Measurements from ENCODE around the gene EXOC3.
"Not testable (repeated sequence)": the region's sequence is repeated elsewhere in the genome, so short reads cannot be mapped to it uniquely, and the experiment has no call there.

The EXOC3 gene

DNA sequence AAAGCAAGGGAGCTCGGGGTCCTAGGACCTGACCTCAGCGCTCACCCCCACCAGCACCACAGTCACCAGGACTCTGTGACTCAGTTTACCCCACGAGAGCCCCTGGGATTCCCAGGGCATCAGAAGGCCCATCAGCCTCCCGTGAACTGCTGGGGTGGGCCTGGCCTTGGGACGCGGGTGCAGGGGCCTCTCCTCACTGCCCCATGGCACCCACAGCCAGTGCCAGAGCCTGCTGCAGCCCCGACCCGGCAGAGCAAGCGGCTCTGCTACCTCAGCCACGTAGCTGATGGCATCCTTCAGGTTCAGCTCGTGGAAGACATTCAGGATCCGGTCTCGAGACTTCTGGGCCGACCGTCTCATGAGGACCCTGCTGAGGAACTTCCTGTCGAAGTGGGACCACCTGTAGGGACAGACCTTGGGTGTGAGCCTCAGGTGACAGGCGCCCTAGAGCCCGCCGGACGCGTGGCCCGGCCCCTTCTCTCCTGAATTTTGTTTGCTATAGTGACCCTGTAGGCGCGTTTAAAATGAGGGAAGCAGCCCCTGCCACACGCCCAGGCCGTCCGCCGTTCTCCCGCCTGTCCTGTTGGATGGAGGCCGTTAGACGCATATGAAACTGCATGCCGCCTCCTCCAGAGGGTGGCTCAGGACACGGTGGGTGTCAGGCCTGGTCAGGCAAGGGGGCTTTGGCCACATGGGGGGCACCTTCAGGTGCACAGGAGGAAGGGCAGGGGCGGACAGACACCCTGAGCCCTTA, 36.8 kb downstream of the EXOC3 start:
- no peaks in the 10 kb centered on the region for H3K9me3 ChIP-seq (ENCODE audit: control insufficient read depth, insufficient read depth, low read length)
- H3K9ac ChIP-seq (ENCODE audit: low read depth, low read length): no peak overlapping the region
- no peaks in the 10 kb centered on the region for H3K4me1 ChIP-seq (ENCODE audit: insufficient read depth, low read length)
- no peaks in the 10 kb centered on the region for H3K36me3 ChIP-seq (ENCODE audit: insufficient read depth, low read length)

DNA sequence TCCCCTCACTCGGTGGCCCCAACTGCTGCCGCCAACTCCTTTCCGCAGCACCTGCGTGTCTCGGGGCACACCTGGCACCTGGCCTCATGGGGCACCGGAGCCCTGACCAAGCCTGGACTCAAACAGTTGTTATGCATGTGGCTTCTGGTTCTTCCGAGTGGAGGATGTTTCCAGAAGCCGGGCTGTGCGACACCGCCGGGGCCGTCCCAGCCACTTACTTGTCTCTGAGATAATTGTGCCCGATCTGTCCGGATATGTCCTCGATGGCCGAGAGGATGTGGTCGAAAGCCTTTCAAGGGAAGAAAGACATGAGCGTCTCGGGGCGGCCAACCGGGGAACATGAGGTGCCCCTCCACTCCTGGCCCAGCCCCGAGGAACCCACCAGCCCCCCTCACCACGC, 38.4 kb downstream of the EXOC3 start:
- Histone ChIP-seq H3K9ac (ENCODE audit: low read depth, low read length) (no peak overlapping the region), H3K9me3 (ENCODE audit: control insufficient read depth, insufficient read depth, low read length) (no peaks in the 10 kb centered on the region), H3K36me3 (ENCODE audit: insufficient read depth, low read length) (no peaks in the 10 kb centered on the region), H3K4me1 (ENCODE audit: insufficient read depth, low read length) (no peaks in the 10 kb centered on the region)

GRCh38 chr5:482021-482420, 39.0 kb downstream of the EXOC3 start:
- Histone ChIP-seq H3K4me1 (ENCODE audit: insufficient read depth, low read length) (no peaks in the 10 kb centered on the region), H3K9ac (ENCODE audit: low read depth, low read length) (no peak overlapping the region), H3K36me3 (ENCODE audit: insufficient read depth, low read length) (no peaks in the 10 kb centered on the region), H3K9me3 (ENCODE audit: control insufficient read depth, insufficient read depth, low read length) (no peaks in the 10 kb centered on the region)

DNA sequence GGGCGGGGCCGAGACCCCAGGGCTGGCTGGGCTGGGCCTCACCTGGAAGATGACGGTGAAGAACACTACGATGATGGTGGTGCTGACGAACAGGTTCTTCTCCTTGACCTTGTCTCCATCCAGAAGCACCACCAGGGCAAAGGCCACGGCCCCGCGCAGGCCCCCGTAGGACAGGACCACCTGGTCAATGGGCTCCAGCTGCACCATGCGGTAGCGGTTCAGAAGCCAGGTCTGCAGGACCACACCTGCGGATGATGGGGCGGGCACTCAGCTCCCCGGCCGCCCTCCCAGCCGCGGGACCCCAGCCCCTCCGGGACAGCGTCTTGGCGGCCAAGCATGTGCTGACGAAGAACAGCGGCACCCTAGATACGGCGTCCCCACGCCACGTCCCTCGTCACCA, 39.5 kb downstream of the EXOC3 start:
- Histone ChIP-seq H3K9me3 (ENCODE audit: control insufficient read depth, insufficient read depth, low read length) (no peaks in the 10 kb centered on the region), H3K4me1 (ENCODE audit: insufficient read depth, low read length) (no peaks in the 10 kb centered on the region), H3K9ac (ENCODE audit: low read depth, low read length) (no peak overlapping the region), H3K36me3 (ENCODE audit: insufficient read depth, low read length) (no peaks in the 10 kb centered on the region)

DNA sequence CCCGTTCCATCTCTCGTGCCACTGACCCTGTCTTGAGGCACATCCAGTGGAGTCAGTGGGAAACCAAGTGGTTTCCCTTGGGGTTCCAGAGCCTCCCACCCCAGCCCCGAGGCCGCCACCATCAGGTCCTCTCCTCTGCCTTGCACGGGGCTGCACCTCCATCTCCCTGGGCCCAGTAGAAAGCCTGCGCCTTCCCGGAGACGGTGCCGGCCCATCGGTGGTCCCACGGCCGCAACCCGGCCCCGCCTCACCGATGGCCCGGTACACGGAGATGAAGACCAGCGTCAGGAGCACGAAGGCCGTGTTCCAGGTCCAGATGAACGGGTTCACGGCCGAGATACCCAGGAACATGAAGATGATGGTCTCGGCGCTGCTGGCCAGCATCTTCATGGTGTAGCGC, 40.0 kb downstream of the EXOC3 start:
- Histone ChIP-seq H3K9me3 (ENCODE audit: control insufficient read depth, insufficient read depth, low read length) (no peaks in the 10 kb centered on the region), H3K36me3 (ENCODE audit: insufficient read depth, low read length) (no peaks in the 10 kb centered on the region), H3K9ac (ENCODE audit: low read depth, low read length) (no peak overlapping the region), H3K4me1 (ENCODE audit: insufficient read depth, low read length) (no peaks in the 10 kb centered on the region)

GRCh38 chr5:483434-484140, 40.6 kb downstream of the EXOC3 start:
- no peaks in the 10 kb centered on the region for H3K4me1 ChIP-seq (ENCODE audit: insufficient read depth, low read length)
- no peaks in the 10 kb centered on the region for H3K9me3 ChIP-seq (ENCODE audit: control insufficient read depth, insufficient read depth, low read length)
- no peaks in the 10 kb centered on the region for H3K36me3 ChIP-seq (ENCODE audit: insufficient read depth, low read length)
- H3K9ac ChIP-seq (ENCODE audit: low read depth, low read length): no peak overlapping the region

DNA sequence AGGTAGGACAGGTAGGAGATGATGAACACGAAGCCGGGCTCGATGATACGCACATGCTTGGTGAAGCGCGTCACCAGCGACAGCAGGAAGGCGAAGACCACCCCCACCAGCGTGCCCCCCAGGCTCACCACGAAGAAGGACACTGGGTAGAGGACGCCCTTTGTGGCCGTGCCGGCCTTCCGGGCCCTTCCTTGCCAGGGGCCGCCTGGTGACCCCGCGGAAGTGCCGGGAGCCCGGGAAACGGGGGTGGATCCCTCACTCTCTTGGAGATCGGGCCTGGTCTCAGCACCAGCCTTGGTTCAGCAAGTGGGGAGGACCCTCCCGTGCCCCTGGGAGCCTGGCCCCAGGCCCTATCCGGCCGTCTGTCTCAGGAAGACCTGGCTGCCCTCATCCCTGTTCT, 41.6 kb downstream of the EXOC3 start:
- H3K9ac ChIP-seq (ENCODE audit: low read depth, low read length): no peak overlapping the region
- no peaks in the 10 kb centered on the region for H3K4me1 ChIP-seq (ENCODE audit: insufficient read depth, low read length)
- H3K9me3 ChIP-seq (ENCODE audit: control insufficient read depth, insufficient read depth, low read length): no peaks in the 10 kb centered on the region
- no peaks in the 10 kb centered on the region for H3K36me3 ChIP-seq (ENCODE audit: insufficient read depth, low read length)

DNA sequence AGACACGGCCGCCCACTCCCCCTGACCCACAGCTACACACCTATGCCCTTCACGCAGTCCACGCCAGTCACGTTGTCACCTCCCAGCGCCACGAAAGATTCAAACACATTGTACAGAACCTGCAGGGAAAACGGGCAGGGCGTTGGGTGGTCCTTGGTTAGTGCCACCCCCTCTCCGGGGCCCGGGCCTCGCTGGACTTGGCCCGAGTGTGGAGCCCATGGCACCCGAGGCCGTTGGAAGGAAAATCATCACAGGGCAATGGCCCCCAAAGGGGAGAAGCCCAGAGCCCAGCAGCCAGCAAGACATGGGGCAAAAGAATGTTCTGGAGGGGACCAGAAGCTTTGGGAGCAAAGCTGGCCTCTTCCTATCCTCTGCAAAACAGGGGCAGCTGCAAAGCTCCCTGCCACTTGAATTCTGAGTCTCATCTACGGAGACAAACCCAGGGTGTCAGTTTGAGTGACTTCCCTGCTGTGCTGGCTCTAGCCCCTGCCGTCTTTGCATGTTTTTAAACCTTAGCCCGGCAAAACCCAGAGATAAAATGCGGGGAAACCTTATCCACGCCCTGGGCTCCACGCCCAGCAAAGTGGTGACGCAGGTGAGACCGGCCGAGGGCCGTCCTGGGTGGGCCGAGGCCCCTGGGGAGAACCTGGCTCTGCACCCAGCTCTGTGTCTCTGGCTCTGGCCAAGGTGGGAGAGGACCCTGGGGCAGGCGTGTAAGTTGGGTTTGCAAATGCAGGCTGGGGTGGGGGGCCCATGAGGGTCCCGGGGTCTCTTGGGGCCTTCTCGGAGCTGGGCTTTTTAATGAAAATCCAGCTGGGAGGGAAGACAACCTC, 42.4 kb downstream of the EXOC3 start:
- Histone ChIP-seq H3K9me3 (ENCODE audit: control insufficient read depth, insufficient read depth, low read length) (no peaks in the 10 kb centered on the region), H3K36me3 (ENCODE audit: insufficient read depth, low read length) (no peaks in the 10 kb centered on the region), H3K9ac (ENCODE audit: low read depth, low read length) (no peak overlapping the region), H3K4me1 (ENCODE audit: insufficient read depth, low read length) (no peaks in the 10 kb centered on the region)

DNA sequence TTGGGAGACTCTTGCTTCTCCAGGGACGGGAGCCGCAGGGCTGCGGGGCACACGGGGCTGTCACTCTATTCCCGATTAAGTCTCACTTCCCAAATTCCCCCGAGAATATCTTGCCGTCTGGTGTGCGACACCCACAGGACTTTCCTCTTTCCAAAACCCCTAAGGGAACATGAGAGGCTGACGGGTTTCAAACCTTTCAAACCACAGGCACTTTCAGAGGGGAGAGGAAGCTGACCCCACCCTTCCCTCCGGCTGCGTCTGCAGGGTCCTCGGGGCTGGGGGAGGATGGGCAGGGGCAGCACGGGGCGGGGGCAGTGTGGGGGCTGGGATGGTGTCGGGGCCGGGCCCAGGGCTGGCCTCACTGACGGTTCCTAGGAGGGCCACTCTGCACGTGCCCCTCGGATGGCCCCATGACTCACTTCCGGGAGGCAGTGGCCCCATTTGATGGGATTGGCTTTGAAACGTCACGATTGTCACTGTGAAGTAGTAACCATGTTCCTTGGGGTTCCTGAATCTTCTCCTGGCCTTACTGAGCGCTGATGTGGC, 43.0 kb downstream of the EXOC3 start:
- no peaks in the 10 kb centered on the region for H3K36me3 ChIP-seq (ENCODE audit: insufficient read depth, low read length)
- H3K4me1 ChIP-seq (ENCODE audit: insufficient read depth, low read length): no peaks in the 10 kb centered on the region
- no peaks in the 10 kb centered on the region for H3K9me3 ChIP-seq (ENCODE audit: control insufficient read depth, insufficient read depth, low read length)
- H3K9ac ChIP-seq (ENCODE audit: low read depth, low read length): no peak overlapping the region

DNA sequence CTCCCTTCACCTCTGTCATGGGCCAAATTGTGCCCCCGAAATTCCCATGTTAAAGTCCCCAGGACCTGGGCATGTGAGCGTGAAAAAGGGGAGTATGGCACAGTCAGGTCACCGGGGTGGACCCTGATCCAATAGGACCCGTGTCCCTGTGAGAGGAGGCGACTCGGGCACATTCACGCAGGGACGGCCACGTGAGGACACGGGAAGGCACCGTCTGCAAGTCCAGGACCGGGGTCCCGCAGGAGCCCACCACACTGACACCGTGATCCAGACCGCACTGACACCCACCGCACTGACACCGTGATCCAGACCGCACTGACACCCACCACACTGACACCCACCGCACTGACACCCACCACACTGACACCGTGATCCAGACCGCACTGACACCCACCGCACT, 43.6 kb downstream of the EXOC3 start:
- not testable (repeated sequence) for H3K36me3 ChIP-seq (ENCODE audit: insufficient read depth, low read length); H3K4me1 ChIP-seq (ENCODE audit: insufficient read depth, low read length); H3K9me3 ChIP-seq (ENCODE audit: control insufficient read depth, insufficient read depth, low read length); H3K9ac ChIP-seq (ENCODE audit: low read depth, low read length)

GRCh38 chr5:488241-488640, 45.3 kb downstream of the EXOC3 start:
- Histone ChIP-seq H3K9ac (ENCODE audit: low read depth, low read length) (no peak overlapping the region), H3K4me1 (ENCODE audit: insufficient read depth, low read length) (no peaks in the 10 kb centered on the region), H3K9me3 (ENCODE audit: control insufficient read depth, insufficient read depth, low read length) (no peaks in the 10 kb centered on the region), H3K36me3 (ENCODE audit: insufficient read depth, low read length) (no peaks in the 10 kb centered on the region)

DNA sequence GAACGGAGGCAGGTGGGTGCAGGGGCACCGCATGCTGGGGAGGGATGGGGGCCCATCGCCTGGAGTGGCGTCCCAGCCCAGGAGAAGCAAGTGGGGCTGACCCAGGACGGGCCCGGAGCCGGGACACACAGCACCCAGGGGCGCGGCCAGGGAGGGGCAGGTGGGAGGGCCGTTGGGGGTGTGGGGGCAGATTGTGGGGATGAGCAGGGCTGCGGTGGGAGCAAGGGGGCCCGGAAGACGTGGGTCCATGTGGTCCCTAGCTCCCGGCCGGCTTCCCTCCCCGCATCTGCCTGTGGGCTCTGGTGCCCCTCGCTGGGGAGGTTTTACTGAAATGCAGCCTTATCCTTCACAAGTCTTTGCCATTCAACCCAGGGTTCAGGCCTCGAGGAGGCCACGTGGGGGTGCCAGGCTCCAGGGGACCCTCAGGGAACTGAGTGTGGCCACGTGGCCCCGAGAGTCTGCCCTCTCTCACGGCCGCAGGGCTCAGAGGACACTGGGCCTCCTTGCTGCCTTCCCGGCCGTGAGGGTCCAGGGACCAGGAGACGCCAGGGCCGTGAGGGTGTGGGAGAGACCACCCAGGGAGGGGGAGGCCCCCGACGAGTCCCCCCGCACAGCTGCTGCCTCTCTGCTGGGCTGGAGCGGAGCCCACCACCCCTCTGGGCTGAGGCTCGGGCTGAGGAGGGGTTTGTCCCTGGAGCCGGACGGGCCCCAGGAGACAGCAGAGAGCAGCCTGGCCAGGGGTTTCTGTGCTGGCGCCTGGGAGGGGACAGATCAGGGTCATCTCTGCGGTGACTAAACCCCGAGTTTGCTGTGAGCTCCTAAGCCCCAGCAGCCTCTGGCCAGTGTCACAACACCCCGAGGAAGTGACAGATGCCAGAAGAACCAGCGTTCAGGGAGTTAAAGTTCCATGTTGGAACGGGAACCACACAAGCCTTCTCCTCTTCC, 46.0 kb downstream of the EXOC3 start:
- Histone ChIP-seq H3K36me3 (ENCODE audit: insufficient read depth, low read length) (no peaks in the 10 kb centered on the region), H3K9ac (ENCODE audit: low read depth, low read length) (no peak overlapping the region), H3K4me1 (ENCODE audit: insufficient read depth, low read length) (no peaks in the 10 kb centered on the region), H3K9me3 (ENCODE audit: control insufficient read depth, insufficient read depth, low read length) (no peaks in the 10 kb centered on the region)

DNA sequence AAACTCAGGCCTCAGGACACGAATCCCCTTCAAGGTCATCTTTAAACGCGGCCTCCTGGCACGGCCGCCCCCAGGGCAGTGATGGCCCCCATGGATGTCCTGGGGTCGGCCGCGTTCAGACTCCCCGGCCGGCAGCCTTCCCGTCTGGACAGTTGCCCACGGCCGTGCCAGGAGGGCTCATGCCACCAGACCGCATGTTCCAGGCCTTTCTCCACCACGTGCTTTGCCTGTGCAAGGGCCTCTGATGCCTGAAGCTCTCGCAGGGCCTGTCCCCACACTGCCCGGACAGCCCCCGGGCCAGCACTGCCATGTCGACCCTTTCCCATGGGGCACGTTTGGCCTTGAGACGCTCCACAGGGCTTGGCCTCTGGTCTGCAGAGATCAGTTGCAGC, 46.7 kb downstream of the EXOC3 start:
- Histone ChIP-seq H3K4me1 (ENCODE audit: insufficient read depth, low read length) (no peaks in the 10 kb centered on the region), H3K9ac (ENCODE audit: low read depth, low read length) (no peak overlapping the region), H3K36me3 (ENCODE audit: insufficient read depth, low read length) (no peaks in the 10 kb centered on the region), H3K9me3 (ENCODE audit: control insufficient read depth, insufficient read depth, low read length) (no peaks in the 10 kb centered on the region)
